Measurements from ENCODE around the gene DIS3.
A peak's percentile ranks its signal among the peaks of the same experiment; 100 is the strongest.
"Not testable (repeated sequence)": the region's sequence is repeated elsewhere in the genome, so short reads cannot be mapped to it uniquely, and the experiment has no call there.

DIS3 gene

GRCh38 chr13:72781451-72782439, at the start of gene DIS3, which contains the start of gene PIBF1:
DIS3 (minus strand) TSS chr13:72781900; CDS start chr13:72781832, 68 bp downstream.
PIBF1 (plus strand) TSS chr13:72782133; CDS start chr13:72783470, 1,337 bp downstream.
- H3K9ac ChIP-seq (ENCODE audit: low read length) = peak within 1 kb of the TSS; percentile 93
- no peaks in the 10 kb centered on the region for H3K9me3 ChIP-seq (ENCODE audit: control insufficient read depth, low read length)
- H3K27me3 ChIP-seq (replicated peaks; ENCODE audit: control insufficient read depth, insufficient read depth, low read length) = no peaks in the 10 kb centered on the region
- peaks cover 26% of the 10 kb centered on the region for H3K36me3 ChIP-seq (ENCODE audit: control insufficient read depth, insufficient read depth, low read length, severe bottlenecking)
- peak; percentile 100 for DNase-seq (ENCODE audit: low read depth)
- H3K4me3 ChIP-seq (ENCODE audit: low read length) = peak within 1 kb of the TSS; percentile 89
- peaks cover 31% of the 10 kb centered on the region for H3K4me1 ChIP-seq (ENCODE audit: control insufficient read depth, insufficient read depth, low read length)

GRCh38 chr13:72823724-72824123, 42.0 kb upstream of the DIS3 start:
- Histone ChIP-seq H3K9me3 (ENCODE audit: control insufficient read depth, low read length) (no peaks in the 10 kb centered on the region), H3K9ac (ENCODE audit: low read length) (no peak overlapping the region), H3K36me3 (ENCODE audit: control insufficient read depth, insufficient read depth, low read length, severe bottlenecking) (peaks cover 26% of the 10 kb centered on the region), H3K4me3 (ENCODE audit: low read length) (no peak overlapping the region), H3K27me3 (replicated peaks; ENCODE audit: control insufficient read depth, insufficient read depth, low read length) (no peaks in the 10 kb centered on the region), H3K4me1 (ENCODE audit: control insufficient read depth, insufficient read depth, low read length) (peaks cover 7% of the 10 kb centered on the region)
- DNase-seq (ENCODE audit: low read depth) = no peak

GRCh38 chr13:72823081-72823480, 41.4 kb upstream of the DIS3 start:
- Histone ChIP-seq H3K4me1 (ENCODE audit: control insufficient read depth, insufficient read depth, low read length) (peaks cover 7% of the 10 kb centered on the region), H3K27me3 (replicated peaks; ENCODE audit: control insufficient read depth, insufficient read depth, low read length) (no peaks in the 10 kb centered on the region), H3K9me3 (ENCODE audit: control insufficient read depth, low read length) (no peaks in the 10 kb centered on the region), H3K36me3 (ENCODE audit: control insufficient read depth, insufficient read depth, low read length, severe bottlenecking) (peaks cover 27% of the 10 kb centered on the region), H3K4me3 (ENCODE audit: low read length) (no peak overlapping the region), H3K9ac (ENCODE audit: low read length) (no peak overlapping the region)
- no peak for DNase-seq (ENCODE audit: low read depth)

GRCh38 chr13:72820898-72821279, 39.2 kb upstream of the DIS3 start:
- H3K9me3 ChIP-seq (ENCODE audit: control insufficient read depth, low read length) = no peaks in the 10 kb centered on the region
- no peaks in the 10 kb centered on the region for H3K27me3 ChIP-seq (replicated peaks; ENCODE audit: control insufficient read depth, insufficient read depth, low read length)
- no peak overlapping the region for H3K4me3 ChIP-seq (ENCODE audit: low read length)
- DNase-seq (ENCODE audit: low read depth) = no peak
- peaks cover 21% of the 10 kb centered on the region for H3K36me3 ChIP-seq (ENCODE audit: control insufficient read depth, insufficient read depth, low read length, severe bottlenecking)
- no peak overlapping the region for H3K9ac ChIP-seq (ENCODE audit: low read length)
- H3K4me1 ChIP-seq (ENCODE audit: control insufficient read depth, insufficient read depth, low read length) = peaks cover 7% of the 10 kb centered on the region

- H3K27me3 ChIP-seq (replicated peaks; ENCODE audit: control insufficient read depth, insufficient read depth, low read length) = no peaks in the 10 kb centered on the region
- peaks cover 22% of the 10 kb centered on the region for H3K36me3 ChIP-seq (ENCODE audit: control insufficient read depth, insufficient read depth, low read length, severe bottlenecking)
- H3K4me3 ChIP-seq (ENCODE audit: low read length) = no peak overlapping the region
- DNase-seq (ENCODE audit: low read depth) = no peak
- no peak overlapping the region for H3K9ac ChIP-seq (ENCODE audit: low read length)
- H3K9me3 ChIP-seq (ENCODE audit: control insufficient read depth, low read length) = no peaks in the 10 kb centered on the region
- peaks cover 7% of the 10 kb centered on the region for H3K4me1 ChIP-seq (ENCODE audit: control insufficient read depth, insufficient read depth, low read length)
Measured at GRCh38 chr13:72820156-72820897, 38.6 kb upstream of the DIS3 start.

- H3K36me3 ChIP-seq (ENCODE audit: control insufficient read depth, insufficient read depth, low read length, severe bottlenecking) = peaks cover 9% of the 10 kb centered on the region
- DNase-seq (ENCODE audit: low read depth) = peak; percentile 65
- H3K27me3 ChIP-seq (replicated peaks; ENCODE audit: control insufficient read depth, insufficient read depth, low read length) = no peaks in the 10 kb centered on the region
- peaks cover 12% of the 10 kb centered on the region for H3K4me1 ChIP-seq (ENCODE audit: control insufficient read depth, insufficient read depth, low read length)
- no peak overlapping the region for H3K4me3 ChIP-seq (ENCODE audit: low read length)
- H3K9me3 ChIP-seq (ENCODE audit: control insufficient read depth, low read length) = no peaks in the 10 kb centered on the region
- peak overlapping the region; percentile 12 for H3K9ac ChIP-seq (ENCODE audit: low read length)
Measured at GRCh38 chr13:72808917-72809500, 27.3 kb upstream of the DIS3 start.

- peaks cover 12% of the 10 kb centered on the region for H3K4me1 ChIP-seq (ENCODE audit: control insufficient read depth, insufficient read depth, low read length)
- not testable (repeated sequence) for DNase-seq (ENCODE audit: low read depth); H3K36me3 ChIP-seq (ENCODE audit: control insufficient read depth, insufficient read depth, low read length, severe bottlenecking)
Measured at GRCh38 chr13:72806514-72806913, 24.8 kb upstream of the DIS3 start.

GRCh38 chr13:72805676-72806346, 24.1 kb upstream of the DIS3 start:
- Histone ChIP-seq H3K4me3 (ENCODE audit: low read length) (no peak overlapping the region), H3K36me3 (ENCODE audit: control insufficient read depth, insufficient read depth, low read length, severe bottlenecking) (no peaks in the 10 kb centered on the region), H3K9ac (ENCODE audit: low read length) (no peak overlapping the region), H3K4me1 (ENCODE audit: control insufficient read depth, insufficient read depth, low read length) (peaks cover 12% of the 10 kb centered on the region), H3K27me3 (replicated peaks; ENCODE audit: control insufficient read depth, insufficient read depth, low read length) (no peaks in the 10 kb centered on the region), H3K9me3 (ENCODE audit: control insufficient read depth, low read length) (no peaks in the 10 kb centered on the region)
- peak; percentile 75 for DNase-seq (ENCODE audit: low read depth)

More at GRCh38 chr13:72806514-72806913, 24.8 kb upstream of the DIS3 start:
- not testable (repeated sequence) for H3K9me3 ChIP-seq (ENCODE audit: control insufficient read depth, low read length); H3K9ac ChIP-seq (ENCODE audit: low read length); H3K4me3 ChIP-seq (ENCODE audit: low read length); H3K27me3 ChIP-seq (replicated peaks; ENCODE audit: control insufficient read depth, insufficient read depth, low read length)

GRCh38 chr13:72804301-72804700, 22.6 kb upstream of the DIS3 start:
- Histone ChIP-seq H3K4me3 (ENCODE audit: low read length) (no peak overlapping the region), H3K4me1 (ENCODE audit: control insufficient read depth, insufficient read depth, low read length) (peaks cover 5% of the 10 kb centered on the region), H3K9ac (ENCODE audit: low read length) (no peak overlapping the region), H3K36me3 (ENCODE audit: control insufficient read depth, insufficient read depth, low read length, severe bottlenecking) (peaks cover 10% of the 10 kb centered on the region), H3K27me3 (replicated peaks; ENCODE audit: control insufficient read depth, insufficient read depth, low read length) (no peaks in the 10 kb centered on the region), H3K9me3 (ENCODE audit: control insufficient read depth, low read length) (no peaks in the 10 kb centered on the region)
- no peak for DNase-seq (ENCODE audit: low read depth)

- H3K36me3 ChIP-seq (ENCODE audit: control insufficient read depth, insufficient read depth, low read length, severe bottlenecking) = peaks cover 54% of the 10 kb centered on the region
- no peaks in the 10 kb centered on the region for H3K4me1 ChIP-seq (ENCODE audit: control insufficient read depth, insufficient read depth, low read length)
- no peak for DNase-seq (ENCODE audit: low read depth)
- no peak overlapping the region for H3K4me3 ChIP-seq (ENCODE audit: low read length)
- no peaks in the 10 kb centered on the region for H3K9me3 ChIP-seq (ENCODE audit: control insufficient read depth, low read length)
- no peak overlapping the region for H3K9ac ChIP-seq (ENCODE audit: low read length)
- no peaks in the 10 kb centered on the region for H3K27me3 ChIP-seq (replicated peaks; ENCODE audit: control insufficient read depth, insufficient read depth, low read length)
Measured at GRCh38 chr13:72798817-72799216, 17.1 kb upstream of the DIS3 start.

Measured in adipocyte (in vitro differentiated cells).